Type B pancreatic cell (in vitro differentiated cells): ENCODE measurements around the gene BRIX1. TPM values are rescaled to one million over a fixed set of nuclear protein-coding genes. Genes with fewer than 3 reads are reported as not detected.

ENCODE experiments used
- DNase-seq: peaks from one replicate; pipeline ENCODE4 v3.0.0; 2021; ENCODE audit warnings: mixed read lengths; ENCODE audit not compliant: unreplicated experiment; ENCODE audit errors: extremely low spot score
- H3K27ac Mint-ChIP-seq: 2 replicates; pipeline ENCODE4 v1.8.0; 2021; ENCODE audit warnings: mild to moderate bottlenecking, mixed read lengths
- H3K27me3 Mint-ChIP-seq: 2 replicates; pipeline ENCODE4 v1.8.0; 2021; ENCODE audit warnings: mixed read lengths
- H3K36me3 Mint-ChIP-seq: 2 replicates; pipeline ENCODE4 v1.8.0; 2021; ENCODE audit warnings: mixed read lengths
- H3K4me1 Mint-ChIP-seq: one replicate; pipeline ENCODE4 v1.8.0; 2021; ENCODE audit warnings: mixed read lengths; ENCODE audit not compliant: unreplicated experiment
- H3K4me3 Mint-ChIP-seq: 2 replicates; pipeline ENCODE4 v1.8.0; 2021; ENCODE audit warnings: mild to moderate bottlenecking, mixed read lengths
- H3K9me3 Mint-ChIP-seq: 2 replicates; pipeline ENCODE4 v1.8.0; 2021; ENCODE audit warnings: mixed read lengths
- total RNA-seq: library from RNA; stranded (reverse); gene quantifications from 2 replicates; pipeline ENCODE4 v1.2.1, GENCODE V29; 2021; ENCODE audit warnings: low replicate concordance
- TF ChIP-seq, protein P1 (sequence below): fragments of 200-600 bp; sonication (generic); conservative IDR thresholded peaks from 2 replicates; pipeline ENCODE4 v1.5.0; 2021; ENCODE audit warnings: antibody characterized with exemption, mild to moderate bottlenecking

The BRIX1 gene
- total RNA-seq, 1 donor from 2014 or later: 38.0 TPM

DNA sequence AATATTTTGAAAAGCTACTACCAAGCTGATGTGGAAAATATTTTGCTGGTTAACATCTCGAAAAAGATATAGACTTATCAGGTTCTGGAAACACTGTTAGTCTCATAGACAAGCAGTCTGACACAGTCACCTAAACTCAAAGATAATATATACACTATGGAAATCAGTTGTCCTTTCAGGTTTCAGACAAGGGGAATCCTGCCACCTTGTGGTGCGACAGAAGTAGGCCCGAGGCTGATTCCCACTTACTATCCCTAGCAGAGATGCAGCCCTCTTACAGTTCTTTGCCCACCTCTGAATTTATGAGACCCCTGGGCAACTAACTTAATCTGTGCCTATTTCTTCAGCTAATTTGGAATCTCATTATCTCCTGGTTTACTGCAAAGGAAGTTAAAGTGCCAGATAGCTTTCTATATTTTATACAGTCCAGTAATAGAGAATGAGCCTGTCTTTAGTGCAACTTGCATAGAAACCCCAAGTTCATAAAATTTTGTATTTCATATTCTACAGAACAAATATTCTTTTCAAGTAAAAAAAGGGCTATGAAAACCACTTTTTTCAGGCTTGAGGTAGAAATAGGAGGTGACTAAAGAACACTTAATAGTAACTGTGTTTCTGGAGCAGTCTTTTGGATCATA, 17.1 kb upstream of the BRIX1 start:
- Mint-ChIP-seq H3K27ac (no peak overlapping the region), H3K4me3 (no peak overlapping the region), H3K9me3 (no peaks in the 10 kb centered on the region), H3K4me1 (peaks cover 10% of the 10 kb centered on the region), H3K27me3 (no peaks in the 10 kb centered on the region), H3K36me3 (peaks cover 3% of the 10 kb centered on the region)
- TF ChIP-seq, protein P1, sequence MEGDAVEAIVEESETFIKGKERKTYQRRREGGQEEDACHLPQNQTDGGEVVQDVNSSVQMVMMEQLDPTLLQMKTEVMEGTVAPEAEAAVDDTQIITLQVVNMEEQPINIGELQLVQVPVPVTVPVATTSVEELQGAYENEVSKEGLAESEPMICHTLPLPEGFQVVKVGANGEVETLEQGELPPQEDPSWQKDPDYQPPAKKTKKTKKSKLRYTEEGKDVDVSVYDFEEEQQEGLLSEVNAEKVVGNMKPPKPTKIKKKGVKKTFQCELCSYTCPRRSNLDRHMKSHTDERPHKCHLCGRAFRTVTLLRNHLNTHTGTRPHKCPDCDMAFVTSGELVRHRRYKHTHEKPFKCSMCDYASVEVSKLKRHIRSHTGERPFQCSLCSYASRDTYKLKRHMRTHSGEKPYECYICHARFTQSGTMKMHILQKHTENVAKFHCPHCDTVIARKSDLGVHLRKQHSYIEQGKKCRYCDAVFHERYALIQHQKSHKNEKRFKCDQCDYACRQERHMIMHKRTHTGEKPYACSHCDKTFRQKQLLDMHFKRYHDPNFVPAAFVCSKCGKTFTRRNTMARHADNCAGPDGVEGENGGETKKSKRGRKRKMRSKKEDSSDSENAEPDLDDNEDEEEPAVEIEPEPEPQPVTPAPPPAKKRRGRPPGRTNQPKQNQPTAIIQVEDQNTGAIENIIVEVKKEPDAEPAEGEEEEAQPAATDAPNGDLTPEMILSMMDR: peak; percentile 93
- DNase-seq: no peak

DNA sequence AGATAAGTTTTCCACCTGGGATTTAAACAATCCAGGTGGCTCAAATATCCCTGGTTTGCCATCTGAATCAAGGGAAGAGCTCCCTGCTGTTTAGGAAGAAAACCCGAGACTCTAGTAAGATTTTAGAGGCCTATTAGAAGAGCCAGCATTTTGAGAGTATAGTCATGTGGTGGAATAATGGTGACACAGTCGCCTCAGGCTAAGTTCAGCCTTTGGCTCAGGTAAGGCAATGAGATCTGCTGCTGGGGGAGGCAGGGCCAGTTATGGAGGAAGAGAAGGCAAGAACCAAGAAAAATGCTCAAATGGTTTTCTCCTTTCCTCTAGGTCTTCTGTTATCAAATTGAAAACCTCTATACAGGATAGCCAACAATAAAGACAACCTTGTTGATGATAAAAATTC, 16.4 kb upstream of the BRIX1 start:
- DNase-seq: no peak
- Mint-ChIP-seq H3K4me1 (peaks cover 10% of the 10 kb centered on the region), H3K4me3 (no peak overlapping the region), H3K27me3 (no peaks in the 10 kb centered on the region), H3K9me3 (no peaks in the 10 kb centered on the region), H3K27ac (no peak overlapping the region), H3K36me3 (peaks cover 4% of the 10 kb centered on the region)
- TF ChIP-seq, protein P1: no peak

DNA sequence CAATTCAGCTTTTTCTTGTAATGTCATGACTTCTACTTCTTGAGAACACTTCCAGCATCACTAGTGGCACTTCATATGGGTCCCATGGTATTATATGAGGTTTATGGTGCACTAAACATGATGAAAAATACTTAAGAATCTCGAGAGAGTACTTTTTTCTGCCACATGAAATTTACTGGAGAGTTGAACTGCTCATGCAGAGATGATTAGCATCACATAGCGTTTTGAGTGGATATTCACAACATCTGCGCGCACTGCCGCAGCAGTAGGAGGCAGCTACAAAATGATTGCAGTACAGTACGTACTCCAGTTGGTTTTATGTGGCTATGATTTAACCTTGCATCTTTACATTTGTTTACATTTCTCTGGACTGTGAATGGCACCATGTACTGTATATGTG, 14.9 kb upstream of the BRIX1 start:
- peaks cover 16% of the 10 kb centered on the region for H3K4me1 Mint-ChIP-seq
- no peak overlapping the region for H3K27ac Mint-ChIP-seq
- no peaks in the 10 kb centered on the region for H3K9me3 Mint-ChIP-seq
- no peaks in the 10 kb centered on the region for H3K27me3 Mint-ChIP-seq
- DNase-seq: no peak
- TF ChIP-seq, protein P1: no peak
- H3K4me3 Mint-ChIP-seq: no peak overlapping the region
- H3K36me3 Mint-ChIP-seq: peaks cover 4% of the 10 kb centered on the region

DNA sequence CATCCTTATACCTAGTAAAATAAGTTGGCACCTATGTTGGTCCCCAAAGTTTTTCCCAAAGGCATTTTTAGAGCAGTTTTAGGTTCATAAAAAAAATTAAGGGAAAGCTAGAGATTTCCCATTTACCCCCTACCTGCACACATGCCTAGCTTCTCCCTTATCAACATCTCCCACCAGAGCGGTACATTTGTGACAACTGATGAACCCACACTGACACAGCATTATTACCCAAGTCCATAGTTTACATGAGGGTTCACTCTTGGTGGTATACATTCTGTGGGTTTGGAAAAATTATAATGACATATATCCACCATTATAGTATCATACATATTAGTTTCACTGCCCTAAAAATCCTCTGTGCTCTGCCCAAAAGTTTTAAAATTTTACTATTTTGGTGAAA, 12.3 kb upstream of the BRIX1 start:
- H3K27me3 Mint-ChIP-seq: no peaks in the 10 kb centered on the region
- TF ChIP-seq, protein P1: no peak
- no peak overlapping the region for H3K27ac Mint-ChIP-seq
- H3K9me3 Mint-ChIP-seq: no peaks in the 10 kb centered on the region
- no peak for DNase-seq
- H3K36me3 Mint-ChIP-seq: peaks cover 4% of the 10 kb centered on the region
- H3K4me3 Mint-ChIP-seq: no peak overlapping the region
- H3K4me1 Mint-ChIP-seq: peaks cover 13% of the 10 kb centered on the region

DNA sequence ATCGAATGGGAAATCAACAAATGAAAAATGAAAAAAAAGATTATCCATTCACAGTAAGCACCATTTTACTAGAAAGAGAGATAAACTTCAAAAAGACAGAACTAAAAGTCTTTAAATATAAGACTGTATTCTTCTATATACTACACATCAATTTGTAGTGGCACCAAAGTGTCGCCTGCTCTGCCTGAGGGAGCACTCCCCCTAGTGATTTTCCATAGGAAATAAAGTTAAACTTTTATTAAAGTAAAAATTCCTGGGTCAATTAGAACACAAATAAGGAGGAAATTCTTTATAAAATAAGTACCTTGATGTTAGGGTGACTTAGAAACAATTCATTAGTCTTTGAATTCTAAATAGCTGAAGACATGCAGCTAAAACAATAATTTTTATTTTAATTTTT, 9.9 kb upstream of the BRIX1 start:
- DNase-seq: no peak
- Mint-ChIP-seq H3K27ac (no peak overlapping the region), H3K4me3 (no peak overlapping the region), H3K27me3 (no peaks in the 10 kb centered on the region), H3K36me3 (peaks cover 16% of the 10 kb centered on the region), H3K9me3 (no peaks in the 10 kb centered on the region), H3K4me1 (peaks cover 8% of the 10 kb centered on the region)
- TF ChIP-seq, protein P1: peak; percentile 66

DNA sequence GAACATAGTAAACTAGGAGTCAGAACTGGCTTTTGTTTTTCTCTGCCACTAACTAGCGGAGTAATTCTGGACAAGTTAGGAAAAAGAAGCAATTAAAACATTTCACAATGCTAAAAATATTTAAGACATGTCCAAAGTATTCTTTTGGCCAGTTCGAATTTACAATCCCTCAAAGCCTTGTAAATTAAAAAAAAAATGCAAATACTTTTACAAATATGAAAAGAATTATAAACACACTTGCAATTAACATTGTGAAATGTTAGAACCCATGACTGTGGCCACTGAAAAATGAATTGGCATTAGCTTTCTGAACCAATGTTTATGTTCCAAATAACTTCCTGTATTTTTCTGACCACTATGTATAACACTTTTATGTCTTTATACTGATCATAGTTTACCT, 2.4 kb upstream of the BRIX1 start:
- no peaks in the 10 kb centered on the region for H3K27me3 Mint-ChIP-seq
- peaks cover 19% of the 10 kb centered on the region for H3K4me1 Mint-ChIP-seq
- no peaks in the 10 kb centered on the region for H3K9me3 Mint-ChIP-seq
- H3K27ac Mint-ChIP-seq: no peak overlapping the region
- no peak for DNase-seq
- H3K36me3 Mint-ChIP-seq: peaks cover 23% of the 10 kb centered on the region
- no peak overlapping the region for H3K4me3 Mint-ChIP-seq
- TF ChIP-seq, protein P1: no peak
